PC-3 (cell line): ENCODE measurements around the gene ZFPM1. TPM values are rescaled to one million over a fixed set of nuclear protein-coding genes. Genes with fewer than 3 reads are reported as not detected.

ENCODE experiments used
- ATAC-seq: fragments of 200-7000 bp; cut with Tn5 transposase; 2 replicates; pipeline ENCODE4 v1.9.1; 2020; ENCODE audit warnings: mild to moderate bottlenecking, moderate library complexity
- BruUV-seq: library from RNA; stranded (reverse); fragments of 400-500 nt; replicated peaks from 2 replicates; lab custom pipeline; 2021; lab: Mats Ljungman, UMichigan
- CTCF ChIA-PET: fragments of 300-600 bp; sonication (Branson Sonifier 250); formaldehyde crosslinking; loops from one replicate; lab custom pipeline; 2022; ENCODE audit warnings: antibody characterized with exemption; lab: Charles Lee
- POLR2A ChIA-PET: fragments of 300-600 bp; sonication (Branson Sonifier 250); formaldehyde crosslinking; loops from one replicate; lab custom pipeline; 2022; ENCODE audit warnings: antibody characterized with exemption; ENCODE audit not compliant: unreplicated experiment; lab: Charles Lee
- DNase-seq: peaks from one replicate; pipeline ENCODE4 v3.0.0-alpha.2; 2015
- H2AFZ ChIP-seq: fragments of 300-600 bp; sonication (generic); 2 replicates; pipeline ENCODE4 v1.6.0; 2016; ENCODE audit warnings: antibody characterized with exemption, low read length
- H3F3A ChIP-seq: fragments of 300-600 bp; sonication (generic); one replicate; pipeline ENCODE4 v1.6.0; 2017; ENCODE audit warnings: antibody characterized with exemption, low read length, control low read depth, mild to moderate bottlenecking; ENCODE audit not compliant: unreplicated experiment
- H3K27ac ChIP-seq: fragments of 300-600 bp; sonication (generic); 2 replicates; pipeline ENCODE4 v1.5.1; 2016; ENCODE audit warnings: mild to moderate bottlenecking, low read length
- H3K27me3 ChIP-seq: fragments of 300-600 bp; sonication (generic); 2 replicates; pipeline ENCODE4 v1.6.1; 2016; ENCODE audit warnings: low read length, mixed read lengths
- H3K36me3 ChIP-seq: fragments of 300-600 bp; sonication (generic); 2 replicates; pipeline ENCODE4 v1.6.1; 2016; ENCODE audit warnings: low read depth, mixed run types, low read length, mixed read lengths
- H3K4me1 ChIP-seq: fragments of 300-600 bp; sonication (generic); 2 replicates; pipeline ENCODE4 v1.5.1; 2016; ENCODE audit warnings: low read length; ENCODE audit not compliant: insufficient read depth
- H3K4me2 ChIP-seq: fragments of 300-600 bp; sonication (generic); 2 replicates; pipeline ENCODE4 v1.6.0; 2016; ENCODE audit warnings: low read length
- H3K4me3 ChIP-seq: fragments of 300-600 bp; sonication (generic); 2 replicates; pipeline ENCODE4 v1.5.1; 2016; ENCODE audit warnings: mild to moderate bottlenecking, low read length, mixed read lengths
- H3K79me2 ChIP-seq: fragments of 300-600 bp; sonication (generic); 2 replicates; pipeline ENCODE4 v1.6.1; 2017; ENCODE audit warnings: low read length, mixed read lengths
- H3K9ac ChIP-seq: fragments of 300-600 bp; sonication (generic); 2 replicates; pipeline ENCODE4 v1.6.0; 2016; ENCODE audit warnings: mild to moderate bottlenecking, low read length
- H3K9me2 ChIP-seq: fragments of 300-600 bp; sonication (generic); replicated peaks from 2 replicates; pipeline ENCODE4 v1.6.1; 2016; ENCODE audit warnings: mixed run types, low read length, mixed read lengths
- H3K9me3 ChIP-seq: fragments of 300-600 bp; sonication (generic); 2 replicates; pipeline ENCODE4 v1.6.1; 2016; ENCODE audit warnings: low read length, mixed read lengths
- H4K20me1 ChIP-seq: fragments of 300-600 bp; sonication (generic); 2 replicates; pipeline ENCODE4 v1.6.1; 2016; ENCODE audit warnings: low read length, mixed read lengths
- EZH2 ChIP-seq: fragments of 300-600 bp; sonication (generic); IDR thresholded peaks from one replicate; pipeline ENCODE4 v1.6.1; 2017; ENCODE audit warnings: antibody characterized with exemption, mild to moderate bottlenecking, low read length; ENCODE audit not compliant: unreplicated experiment
- EZH2phosphoT487 ChIP-seq: fragments of 300-600 bp; sonication (generic); IDR thresholded peaks from 2 replicates; pipeline ENCODE4 v1.6.1; 2018; ENCODE audit warnings: mild to moderate bottlenecking, antibody characterized with exemption, low read length, borderline replicate concordance
- intact Hi-C: fragments of 100-400 bp; cut with micrococcal nuclease; formaldehyde crosslinking; loops from 2 replicates; pipeline ENCODE4 v1.9.0; 2023
- total RNA-seq: library from RNA; depleted of rRNA; stranded (reverse); fragments of >200 nt; gene quantifications from 2 replicates; pipeline ENCODE4 v1.2.3, GENCODE V29; 2014
- TF ChIP-seq, protein P1 (sequence below): fragments of 300-600 bp; sonication (generic); conservative IDR thresholded peaks from 2 replicates; pipeline ENCODE4 v1.5.1; 2017; ENCODE audit warnings: antibody characterized with exemption, low read depth, mild to moderate bottlenecking, low read length

Gene ZFPM1
- total RNA-seq, 1 experiment from 2014 or later = 4.6 TPM

- Histone ChIP-seq H3K27me3 (no peaks in the 10 kb centered on the region), H3K27ac (no peak overlapping the region), H2AFZ (no peak overlapping the region), H3K9ac (no peak overlapping the region), H3K9me3 (no peaks in the 10 kb centered on the region), H4K20me1 (no peaks in the 10 kb centered on the region), H3K79me2 (no peaks in the 10 kb centered on the region), H3K4me1 (no peaks in the 10 kb centered on the region), H3K4me3 (no peak overlapping the region), H3F3A (no peaks in the 10 kb centered on the region), H3K4me2 (no peak overlapping the region), H3K36me3 (no peaks in the 10 kb centered on the region), H3K9me2 (no peaks in the 10 kb centered on the region)
- ChIA-PET POLR2A (no interaction called here), CTCF (no interaction called here)
- intact Hi-C loops = no loop called here
- no peak for DNase-seq
- no TSS peak for BruUV-seq
- TF ChIP-seq, protein P1, sequence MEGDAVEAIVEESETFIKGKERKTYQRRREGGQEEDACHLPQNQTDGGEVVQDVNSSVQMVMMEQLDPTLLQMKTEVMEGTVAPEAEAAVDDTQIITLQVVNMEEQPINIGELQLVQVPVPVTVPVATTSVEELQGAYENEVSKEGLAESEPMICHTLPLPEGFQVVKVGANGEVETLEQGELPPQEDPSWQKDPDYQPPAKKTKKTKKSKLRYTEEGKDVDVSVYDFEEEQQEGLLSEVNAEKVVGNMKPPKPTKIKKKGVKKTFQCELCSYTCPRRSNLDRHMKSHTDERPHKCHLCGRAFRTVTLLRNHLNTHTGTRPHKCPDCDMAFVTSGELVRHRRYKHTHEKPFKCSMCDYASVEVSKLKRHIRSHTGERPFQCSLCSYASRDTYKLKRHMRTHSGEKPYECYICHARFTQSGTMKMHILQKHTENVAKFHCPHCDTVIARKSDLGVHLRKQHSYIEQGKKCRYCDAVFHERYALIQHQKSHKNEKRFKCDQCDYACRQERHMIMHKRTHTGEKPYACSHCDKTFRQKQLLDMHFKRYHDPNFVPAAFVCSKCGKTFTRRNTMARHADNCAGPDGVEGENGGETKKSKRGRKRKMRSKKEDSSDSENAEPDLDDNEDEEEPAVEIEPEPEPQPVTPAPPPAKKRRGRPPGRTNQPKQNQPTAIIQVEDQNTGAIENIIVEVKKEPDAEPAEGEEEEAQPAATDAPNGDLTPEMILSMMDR = no peak
- TF ChIP-seq EZH2 (no peak), EZH2phosphoT487 (no peak)
- no peak for ATAC-seq
These were observed 53.6 kb downstream of the ZFPM1 start for GRCh38 chr16:88506723-88507122.

- H3K9ac ChIP-seq = no peak overlapping the region
- BruUV-seq = no TSS peak
- TF ChIP-seq, protein P1 = no peak
- TF ChIP-seq EZH2phosphoT487 = no peak
- no peak for TF ChIP-seq EZH2
- H3K4me3 ChIP-seq = no peak overlapping the region
- DNase-seq (peak; percentile 7), ATAC-seq (peak; percentile 59)
- H3K27me3 ChIP-seq = no peaks in the 10 kb centered on the region
- H3K9me2 ChIP-seq = no peaks in the 10 kb centered on the region
- H4K20me1 ChIP-seq = no peaks in the 10 kb centered on the region
- H3K4me2 ChIP-seq = no peak overlapping the region
- no peaks in the 10 kb centered on the region for H3K36me3 ChIP-seq
- no peak overlapping the region for H3K27ac ChIP-seq
- H3K4me1 ChIP-seq = no peaks in the 10 kb centered on the region
- CTCF ChIA-PET = no interaction called here
- H3F3A ChIP-seq = no peaks in the 10 kb centered on the region
- no peaks in the 10 kb centered on the region for H3K9me3 ChIP-seq
- H2AFZ ChIP-seq = no peak overlapping the region
- no peaks in the 10 kb centered on the region for H3K79me2 ChIP-seq
- POLR2A ChIA-PET = no interaction called here
- intact Hi-C loops = no loop called here
These were observed 54.2 kb downstream of the ZFPM1 start for GRCh38 chr16:88507231-88507743.

DNA sequence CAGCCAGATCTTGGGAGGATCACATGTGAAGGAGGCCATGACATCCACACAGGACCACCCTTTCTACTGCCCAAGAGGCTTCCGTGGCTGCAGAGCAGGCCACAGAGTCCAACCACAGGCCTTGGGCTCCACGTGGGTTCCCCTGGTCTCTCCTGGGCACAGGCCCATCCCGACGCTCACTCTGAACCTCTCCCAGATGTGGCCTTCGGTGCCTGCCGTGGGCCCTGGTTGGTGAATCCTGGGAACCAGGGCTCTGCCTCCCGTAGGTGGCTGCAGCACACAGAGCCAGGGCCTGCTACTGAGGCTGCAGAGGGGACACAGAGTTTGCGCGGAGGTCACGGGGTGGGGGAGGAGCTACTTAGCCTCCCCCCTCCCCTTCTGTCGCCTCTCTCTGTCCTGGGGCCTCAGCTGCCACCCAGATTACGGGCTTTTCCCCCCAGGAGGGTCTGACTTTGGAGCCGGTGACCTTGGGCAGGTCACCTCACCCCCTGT, 55.3 kb downstream of the ZFPM1 start:
- H3K4me1 ChIP-seq = no peaks in the 10 kb centered on the region
- no peaks in the 10 kb centered on the region for H4K20me1 ChIP-seq
- H3K9me2 ChIP-seq = no peaks in the 10 kb centered on the region
- ATAC-seq = no peak
- H3K4me3 ChIP-seq = no peak overlapping the region
- ChIA-PET POLR2A (no interaction called here), CTCF (no interaction called here)
- no peak overlapping the region for H3K4me2 ChIP-seq
- intact Hi-C loops = no loop called here
- BruUV-seq = no TSS peak
- no peaks in the 10 kb centered on the region for H3K36me3 ChIP-seq
- H3K27ac ChIP-seq = no peak overlapping the region
- H3K79me2 ChIP-seq = no peaks in the 10 kb centered on the region
- H3K9ac ChIP-seq = no peak overlapping the region
- no peaks in the 10 kb centered on the region for H3K9me3 ChIP-seq
- H3F3A ChIP-seq = no peaks in the 10 kb centered on the region
- H2AFZ ChIP-seq = no peak overlapping the region
- DNase-seq = no peak
- H3K27me3 ChIP-seq = no peaks in the 10 kb centered on the region
- TF ChIP-seq, protein P1 = no peak
- TF ChIP-seq EZH2phosphoT487 = no peak
- no peak for TF ChIP-seq EZH2
